ENCODE data around the gene PPM1H. TPM values are rescaled to one million over a fixed set of nuclear protein-coding genes. Genes with fewer than 3 reads are reported as not detected.
A peak's percentile ranks its signal among the peaks of the same experiment; 100 is the strongest.

Gene PPM1H
- total RNA-seq, 1 experiment from 2014 or later = 37.1 TPM

- H3K4me3 Mint-ChIP-seq = 0 out of 2 replicates have a peak overlapping the region, but pooled peaks have one; percentile 9
- H3K4me1 Mint-ChIP-seq = peaks cover 67% of the 10 kb centered on the region
- peak overlapping the region; percentile 71; the same call in 1 of the 2 replicates for H3K27ac Mint-ChIP-seq
- H3K9me3 Mint-ChIP-seq = no peaks in the 10 kb centered on the region
- ChIA-PET CTCF (interaction anchor here (0.7 to 1.4 kb wide), 8 partner anchors 24 to 165 kb away, joined by 3 to 4 read pairs (median 4); no protein-coding TSS in a partner anchor), POLR2A (interaction anchor here (1.1 kb wide), 1 partner anchor 26 kb away, joined by 4 read pairs; no protein-coding TSS in a partner anchor)
- ATAC-seq = peak; percentile 46
- H3K36me3 Mint-ChIP-seq = no peaks in the 10 kb centered on the region
- peaks cover 48% of the 10 kb centered on the region for H3K27me3 Mint-ChIP-seq (ENCODE audit: low read depth)
- DNase-seq (ENCODE audit: low spot score) = peak; percentile 34
- TF ChIP-seq TEAD1 (CRISPR knock-in tag; IDR thresholded peaks at IDR 0.05) = peak; percentile 80; the same call in 1 of the 2 replicates
- peak; percentile 46; the same call in 1 of the 2 replicates for TF ChIP-seq FOXK1 (CRISPR knock-in tag; IDR thresholded peaks at IDR 0.05)
- TF ChIP-seq ZNF423 (CRISPR knock-in tag; IDR thresholded peaks at IDR 0.05) = peak; percentile 90
- no peak for TF ChIP-seq ZNF263 (CRISPR knock-in tag; IDR thresholded peaks at IDR 0.05; ENCODE audit: low read depth)
- 0 out of 2 replicates have a peak, but pooled peaks have one; percentile 50 for TF ChIP-seq ETV6 (CRISPR knock-in tag; IDR thresholded peaks at IDR 0.05)
- no peak for TF ChIP-seq CTCF (IDR thresholded peaks at IDR 0.05)
- 0 out of 2 replicates have a peak, but pooled peaks have one; percentile 34 for TF ChIP-seq SP1 (CRISPR knock-in tag; conservative IDR thresholded peaks at IDR 0.05)
- TF ChIP-seq FOXP4 (CRISPR knock-in tag; IDR thresholded peaks at IDR 0.05) = peak; percentile 83; the same call in 1 of the 2 replicates
- TF ChIP-seq ZNF121 (CRISPR knock-in tag; IDR thresholded peaks at IDR 0.05) = peak; percentile 73; the same call in 1 of the 2 replicates
- TF ChIP-seq, protein P1, sequence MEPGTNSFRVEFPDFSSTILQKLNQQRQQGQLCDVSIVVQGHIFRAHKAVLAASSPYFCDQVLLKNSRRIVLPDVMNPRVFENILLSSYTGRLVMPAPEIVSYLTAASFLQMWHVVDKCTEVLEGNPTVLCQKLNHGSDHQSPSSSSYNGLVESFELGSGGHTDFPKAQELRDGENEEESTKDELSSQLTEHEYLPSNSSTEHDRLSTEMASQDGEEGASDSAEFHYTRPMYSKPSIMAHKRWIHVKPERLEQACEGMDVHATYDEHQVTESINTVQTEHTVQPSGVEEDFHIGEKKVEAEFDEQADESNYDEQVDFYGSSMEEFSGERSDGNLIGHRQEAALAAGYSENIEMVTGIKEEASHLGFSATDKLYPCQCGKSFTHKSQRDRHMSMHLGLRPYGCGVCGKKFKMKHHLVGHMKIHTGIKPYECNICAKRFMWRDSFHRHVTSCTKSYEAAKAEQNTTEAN (CRISPR knock-in tag; IDR thresholded peaks at IDR 0.05) = no peak
Measured at GRCh38 chr12:62629413-62629812, 305.5 kb downstream of the PPM1H start.

DNA sequence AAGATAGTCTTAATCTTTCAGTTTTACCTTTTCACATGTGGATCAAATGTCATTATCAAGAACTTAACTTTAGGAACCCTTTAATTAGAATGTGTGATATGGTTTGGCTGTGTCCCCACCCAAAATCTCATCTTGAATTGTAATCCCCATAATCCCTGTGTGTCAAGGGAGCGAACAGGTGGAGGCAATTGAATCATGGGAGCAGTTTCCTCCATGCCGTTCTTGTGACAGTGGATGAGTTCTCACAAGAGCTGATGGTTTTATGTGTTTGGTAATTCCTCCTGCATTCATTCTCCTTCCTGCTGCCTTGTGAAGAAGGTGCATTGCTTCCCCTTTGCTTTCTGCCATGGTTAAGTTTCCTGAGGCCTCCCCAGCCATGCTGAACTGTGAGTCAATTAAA, 307.8 kb downstream of the PPM1H start:
- Mint-ChIP-seq H3K4me1 (peaks cover 57% of the 10 kb centered on the region), H3K36me3 (no peaks in the 10 kb centered on the region), H3K9me3 (no peaks in the 10 kb centered on the region), H3K27ac (no peak overlapping the region), H3K27me3 (ENCODE audit: low read depth) (peaks cover 29% of the 10 kb centered on the region), H3K4me3 (no peak overlapping the region)
- ChIA-PET CTCF (interaction anchor here (0.7 kb wide), 2 partner anchors 45 to 220 kb away, joined by 3 read pairs; no protein-coding TSS in a partner anchor), POLR2A (interaction anchor here (0.7 kb wide), 1 partner anchor 9 kb away, joined by 3 read pairs; no protein-coding TSS in a partner anchor)
- TF ChIP-seq, protein P2, sequence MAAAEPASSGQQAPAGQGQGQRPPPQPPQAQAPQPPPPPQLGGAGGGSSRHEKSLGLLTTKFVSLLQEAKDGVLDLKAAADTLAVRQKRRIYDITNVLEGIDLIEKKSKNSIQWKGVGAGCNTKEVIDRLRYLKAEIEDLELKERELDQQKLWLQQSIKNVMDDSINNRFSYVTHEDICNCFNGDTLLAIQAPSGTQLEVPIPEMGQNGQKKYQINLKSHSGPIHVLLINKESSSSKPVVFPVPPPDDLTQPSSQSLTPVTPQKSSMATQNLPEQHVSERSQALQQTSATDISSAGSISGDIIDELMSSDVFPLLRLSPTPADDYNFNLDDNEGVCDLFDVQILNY (CRISPR knock-in tag; IDR thresholded peaks at IDR 0.05) = no peak
- TF ChIP-seq MYBL2 (CRISPR knock-in tag; IDR thresholded peaks at IDR 0.05) (no peak), ATF2 (CRISPR knock-in tag; IDR thresholded peaks at IDR 0.05; ENCODE audit: borderline replicate concordance, low read depth) (no peak), PRRX2 (CRISPR knock-in tag; IDR thresholded peaks at IDR 0.05) (no peak), NR3C1 (CRISPR knock-in tag; conservative IDR thresholded peaks at IDR 0.05; ENCODE audit: low read depth) (no peak), EMX1 (CRISPR knock-in tag; IDR thresholded peaks at IDR 0.05) (no peak), ZNF671 (CRISPR knock-in tag; IDR thresholded peaks at IDR 0.05) (no peak), RELA (CRISPR knock-in tag; IDR thresholded peaks at IDR 0.05; ENCODE audit: borderline replicate concordance) (no peak), RORB (CRISPR knock-in tag; IDR thresholded peaks at IDR 0.05) (no peak), JAZF1 (CRISPR knock-in tag; IDR thresholded peaks at IDR 0.05) (no peak), GRHL2 (CRISPR knock-in tag; IDR thresholded peaks at IDR 0.05; ENCODE audit: insufficient replicate concordance, severe bottlenecking) (no peak)
- TF ChIP-seq, protein P3, sequence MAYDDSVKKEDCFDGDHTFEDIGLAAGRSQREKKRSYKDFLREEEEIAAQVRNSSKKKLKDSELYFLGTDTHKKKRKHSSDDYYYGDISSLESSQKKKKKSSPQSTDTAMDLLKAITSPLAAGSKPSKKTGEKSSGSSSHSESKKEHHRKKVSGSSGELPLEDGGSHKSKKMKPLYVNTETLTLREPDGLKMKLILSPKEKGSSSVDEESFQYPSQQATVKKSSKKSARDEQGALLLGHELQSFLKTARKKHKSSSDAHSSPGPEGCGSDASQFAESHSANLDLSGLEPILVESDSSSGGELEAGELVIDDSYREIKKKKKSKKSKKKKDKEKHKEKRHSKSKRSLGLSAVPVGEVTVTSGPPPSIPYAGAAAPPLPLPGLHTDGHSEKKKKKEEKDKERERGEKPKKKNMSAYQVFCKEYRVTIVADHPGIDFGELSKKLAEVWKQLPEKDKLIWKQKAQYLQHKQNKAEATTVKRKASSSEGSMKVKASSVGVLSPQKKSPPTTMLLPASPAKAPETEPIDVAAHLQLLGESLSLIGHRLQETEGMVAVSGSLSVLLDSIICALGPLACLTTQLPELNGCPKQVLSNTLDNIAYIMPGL (CRISPR knock-in tag; IDR thresholded peaks at IDR 0.05) = no peak
- TF ChIP-seq, protein P4, sequence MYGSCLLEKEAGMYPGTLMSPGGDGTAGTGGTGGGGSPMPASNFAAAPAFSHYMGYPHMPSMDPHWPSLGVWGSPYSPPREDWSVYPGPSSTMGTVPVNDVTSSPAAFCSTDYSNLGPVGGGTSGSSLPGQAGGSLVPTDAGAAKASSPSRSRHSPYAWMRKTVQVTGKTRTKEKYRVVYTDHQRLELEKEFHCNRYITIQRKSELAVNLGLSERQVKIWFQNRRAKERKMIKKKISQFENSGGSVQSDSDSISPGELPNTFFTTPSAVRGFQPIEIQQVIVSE (CRISPR knock-in tag; IDR thresholded peaks at IDR 0.05; ENCODE audit: borderline replicate concordance) = no peak
- no peak for ATAC-seq
- no peak for DNase-seq (ENCODE audit: low spot score)

Data from WTC11 (cell line).